GM18867 (cell line): ENCODE data around the gene TRIM41.
"Not testable (repeated sequence)": the region's sequence is repeated elsewhere in the genome, so short reads cannot be mapped to it uniquely, and the experiment has no call there.

Experiments
- ATAC-seq: cut with Tn5 transposase; IDR thresholded peaks from one replicate; pipeline ENCODE4 v1.9.1; 2021; ENCODE audit warnings: mild to moderate bottlenecking, moderate library complexity; ENCODE audit not compliant: unreplicated experiment

The TRIM41 gene

GRCh38 chr5:181210148-181210547 lies 12.9 kb upstream of the TRIM41 start:
- not testable (repeated sequence) for ATAC-seq

- not testable (repeated sequence) for ATAC-seq
These were observed 12.4 kb upstream of the TRIM41 start for GRCh38 chr5:181210698-181211097.

GRCh38 chr5:181211208-181211607 lies 11.9 kb upstream of the TRIM41 start:
- ATAC-seq, result no peak

GRCh38 chr5:181212080-181212479 lies 11.0 kb upstream of the TRIM41 start:
- ATAC-seq, result no peak

GRCh38 chr5:181212934-181213333 lies 10.1 kb upstream of the TRIM41 start:
- ATAC-seq, result no peak

GRCh38 chr5:181214249-181214648 lies 8.8 kb upstream of the TRIM41 start:
- not testable (repeated sequence) for ATAC-seq

GRCh38 chr5:181215997-181216989 lies 6.8 kb upstream of the TRIM41 start:
- no peak for ATAC-seq

- ATAC-seq, result no peak
These were observed 5.8 kb upstream of the TRIM41 start for GRCh38 chr5:181217111-181217802.

- no peak for ATAC-seq
These were observed 5.3 kb upstream of the TRIM41 start for GRCh38 chr5:181217803-181218062.

- no peak for ATAC-seq
These were observed 4.3 kb upstream of the TRIM41 start for GRCh38 chr5:181218795-181219124.

- no peak for ATAC-seq
These were observed 3.6 kb upstream of the TRIM41 start for GRCh38 chr5:181219262-181220177.

- no peak for ATAC-seq
These were observed 2.9 kb upstream of the TRIM41 start for GRCh38 chr5:181220178-181220515.

GRCh38 chr5:181221105-181221791 lies 1.8 kb upstream of the TRIM41 start:
- ATAC-seq, result no peak

- ATAC-seq, result peak; percentile 28
These were observed 1.1 kb upstream of the TRIM41 start for GRCh38 chr5:181221792-181222629.

- peak; percentile 0 for ATAC-seq
These were observed 437 bp upstream of the TRIM41 start for GRCh38 chr5:181222630-181223057.

GRCh38 chr5:181223729-181224389 lies 778 bp downstream of the TRIM41 start:
- peak; percentile 1 for ATAC-seq

- ATAC-seq, result no peak
These were observed 1.5 kb downstream of the TRIM41 start for GRCh38 chr5:181224390-181225229.

- ATAC-seq, result no peak
These were observed 6.9 kb downstream of the TRIM41 start for GRCh38 chr5:181229996-181230395.
